IPS DF 19.7 (cell line): ENCODE data around the gene DHRSX.
"Not testable (repeated sequence)": the region's sequence is repeated elsewhere in the genome, so short reads cannot be mapped to it uniquely, and the experiment has no call there.

Source experiments
- DNase-seq: peaks from one replicate; pipeline ENCODE4 v3.0.0-alpha.2; 2013; ENCODE audit warnings: low read depth, low spot score

Gene DHRSX

GRCh38 chrX:2427147-2427546, 73.6 kb downstream of the DHRSX start:
- no peak for DNase-seq

DNA sequence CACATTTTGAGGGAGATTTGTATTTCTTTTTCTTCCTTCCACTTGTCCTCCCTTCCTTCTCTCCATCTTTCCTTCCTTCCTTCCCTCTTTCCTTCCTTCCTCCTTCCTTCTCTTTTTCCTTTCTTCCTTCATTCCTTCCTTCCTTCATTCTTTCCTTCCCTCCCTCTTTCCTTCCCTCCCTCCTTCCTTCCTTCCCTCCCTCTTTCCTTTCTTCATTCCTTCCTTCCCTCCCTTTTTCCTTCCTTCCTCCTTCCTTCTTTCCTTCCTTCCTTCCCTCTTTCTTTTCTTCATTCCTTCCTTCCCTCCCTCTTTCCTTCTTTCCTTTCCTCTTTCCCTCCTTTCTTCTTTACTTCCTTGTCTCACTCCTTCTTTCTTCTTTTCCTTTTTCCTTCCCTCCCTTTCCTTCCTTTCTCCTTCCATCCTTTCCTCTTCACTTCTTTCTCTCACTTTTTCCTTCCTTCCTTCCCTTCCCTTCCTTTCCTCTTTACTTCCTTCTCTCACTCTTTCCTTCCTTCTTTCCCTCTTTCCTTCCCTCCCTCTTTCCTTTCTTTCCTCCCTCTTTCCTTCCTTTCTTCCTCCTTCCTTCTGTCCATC, 74.4 kb downstream of the DHRSX start:
- DNase-seq: no peak

DNA sequence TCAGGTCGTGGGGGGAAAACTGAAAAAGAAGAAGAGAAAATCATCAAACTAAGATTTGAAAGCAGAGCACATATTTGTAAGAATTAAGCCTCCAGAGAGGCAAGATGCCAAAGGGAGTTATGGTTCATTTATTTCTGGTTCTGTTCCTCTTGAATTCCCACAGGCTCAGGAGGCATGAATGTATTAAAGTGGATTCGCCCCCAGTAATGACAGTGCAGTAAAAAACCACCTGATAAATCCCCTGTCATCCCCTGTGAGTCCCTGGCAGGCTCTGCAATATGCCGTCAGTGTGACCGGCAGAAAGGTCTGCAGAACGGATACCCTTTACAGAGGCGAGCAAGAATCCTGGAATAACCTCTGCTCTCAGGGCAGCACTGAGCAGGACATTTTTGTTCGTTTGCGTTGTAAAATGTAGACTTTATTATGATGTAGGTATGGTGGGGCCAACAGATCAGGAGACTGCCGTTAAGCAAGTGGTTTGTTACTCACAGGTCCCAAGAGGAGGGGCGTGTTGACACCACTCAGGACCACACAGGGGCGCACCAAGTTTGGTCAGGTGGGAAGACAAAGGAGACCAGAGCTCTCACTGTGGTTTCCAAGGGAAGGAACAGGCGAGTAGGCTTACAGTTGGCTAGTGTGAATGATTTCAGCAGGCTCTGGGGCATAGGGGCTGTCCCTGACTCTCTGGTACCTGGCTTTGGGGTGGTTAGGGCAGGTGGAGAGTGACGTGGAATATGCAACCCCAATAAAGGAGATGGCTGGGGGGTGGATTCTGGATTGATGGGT, 75.3 kb downstream of the DHRSX start:
- no peak for DNase-seq

GRCh38 chrX:2424317-2424716, 76.5 kb downstream of the DHRSX start:
- DNase-seq: no peak

DNA sequence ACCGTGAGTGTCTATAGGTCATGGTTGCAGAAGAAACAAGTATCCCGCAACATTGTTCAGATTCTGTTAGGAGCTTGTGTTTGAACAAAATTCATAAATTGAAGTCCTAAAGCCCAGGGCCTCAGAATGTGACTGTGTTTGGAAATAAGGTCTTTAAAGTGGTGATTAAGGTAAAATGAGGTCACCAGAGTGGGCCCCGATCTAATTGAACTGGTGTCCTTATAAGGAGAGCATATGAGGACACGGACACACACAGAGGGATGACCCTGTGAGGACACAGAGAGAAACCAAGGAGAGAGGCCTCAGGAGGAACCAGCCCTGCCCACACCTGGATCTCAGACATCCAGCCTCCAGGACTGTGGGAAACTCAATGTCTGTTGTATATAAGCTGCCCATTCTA, 76.9 kb downstream of the DHRSX start:
- DNase-seq: no peak

DNA sequence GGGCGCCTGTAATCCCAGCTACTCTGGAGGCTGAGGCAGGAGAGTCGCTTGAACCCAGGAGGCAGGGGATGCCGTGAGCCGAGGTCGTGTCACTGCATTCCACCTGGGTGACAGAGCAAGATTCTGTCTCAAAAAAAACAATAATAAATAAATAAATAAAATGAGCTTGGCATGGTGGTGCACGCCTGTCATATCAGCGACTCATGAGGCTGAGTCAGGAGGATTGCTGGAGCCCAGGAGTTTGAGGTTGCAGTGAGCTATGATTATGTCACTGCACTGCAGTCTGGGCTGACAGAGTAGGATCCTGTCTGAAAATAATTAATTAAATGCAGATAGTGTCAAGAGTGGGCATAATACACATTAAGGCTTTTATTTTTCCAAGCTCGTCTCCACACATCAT, 77.5 kb downstream of the DHRSX start:
- DNase-seq: no peak

- not testable (repeated sequence) for DNase-seq
These were observed 81.4 kb downstream of the DHRSX start for GRCh38 chrX:2419418-2419817.

- DNase-seq: no peak
These were observed 82.8 kb downstream of the DHRSX start for GRCh38 chrX:2418000-2418399.

GRCh38 chrX:2416851-2417604, 83.7 kb downstream of the DHRSX start:
- no peak for DNase-seq

DNA sequence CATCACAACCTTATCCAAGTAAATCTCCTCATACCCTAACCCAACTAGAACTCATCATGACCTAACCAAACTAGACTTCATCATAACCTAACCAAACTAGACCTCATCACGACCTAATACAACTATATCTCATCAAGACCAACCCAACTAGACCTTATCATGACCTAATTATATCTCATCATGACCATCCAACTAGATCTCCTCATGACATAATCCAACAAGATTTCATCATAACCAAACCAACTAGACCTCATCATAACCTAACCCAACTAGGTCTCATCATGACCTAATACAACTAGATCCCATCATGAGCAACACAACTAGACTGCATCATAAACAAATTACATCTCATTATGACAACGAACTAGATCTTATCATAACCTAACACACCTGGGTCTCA, 86.4 kb downstream of the DHRSX start:
- DNase-seq: no peak

DNA sequence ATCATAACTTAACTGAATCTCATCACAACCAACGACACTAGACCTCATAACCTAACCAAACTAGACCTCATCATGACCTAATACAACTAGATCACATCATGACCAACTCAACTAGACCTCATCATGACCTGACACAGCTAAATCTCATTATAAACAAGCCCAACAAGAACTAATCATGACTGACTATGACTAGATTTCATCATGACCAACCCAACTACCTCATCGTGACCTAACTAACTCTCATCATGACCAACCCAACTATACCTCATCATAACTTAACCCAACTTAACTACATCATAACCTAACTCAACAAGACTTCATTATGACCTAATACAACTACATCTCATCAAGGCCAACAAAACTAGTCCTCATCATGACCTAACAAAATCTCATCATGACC, 86.8 kb downstream of the DHRSX start:
- no peak for DNase-seq

- DNase-seq: no peak
These were observed 88.6 kb downstream of the DHRSX start for GRCh38 chrX:2412131-2412530.

- DNase-seq: no peak
These were observed 90.3 kb downstream of the DHRSX start for GRCh38 chrX:2410279-2411020.

GRCh38 chrX:2409796-2410195, 91.0 kb downstream of the DHRSX start:
- DNase-seq: no peak

DNA sequence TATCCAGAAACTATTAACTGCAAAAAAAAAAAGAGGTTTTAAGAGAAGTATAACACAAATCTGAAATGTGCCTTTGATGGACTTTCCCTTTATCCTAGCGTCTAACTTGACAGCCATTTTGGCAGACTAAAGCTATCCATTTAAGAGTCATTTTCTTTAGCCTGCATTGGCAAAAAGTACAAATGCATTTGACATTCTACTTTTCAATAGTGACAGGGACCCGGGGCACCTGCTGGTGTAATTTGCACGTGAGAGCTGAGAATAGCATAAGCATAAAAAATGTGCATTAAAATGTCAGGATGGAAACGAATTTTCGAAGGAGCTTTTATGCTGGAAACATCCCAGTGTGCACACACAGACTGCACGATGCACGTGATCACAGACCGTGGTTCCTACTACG, 91.9 kb downstream of the DHRSX start:
- no peak for DNase-seq

DNA sequence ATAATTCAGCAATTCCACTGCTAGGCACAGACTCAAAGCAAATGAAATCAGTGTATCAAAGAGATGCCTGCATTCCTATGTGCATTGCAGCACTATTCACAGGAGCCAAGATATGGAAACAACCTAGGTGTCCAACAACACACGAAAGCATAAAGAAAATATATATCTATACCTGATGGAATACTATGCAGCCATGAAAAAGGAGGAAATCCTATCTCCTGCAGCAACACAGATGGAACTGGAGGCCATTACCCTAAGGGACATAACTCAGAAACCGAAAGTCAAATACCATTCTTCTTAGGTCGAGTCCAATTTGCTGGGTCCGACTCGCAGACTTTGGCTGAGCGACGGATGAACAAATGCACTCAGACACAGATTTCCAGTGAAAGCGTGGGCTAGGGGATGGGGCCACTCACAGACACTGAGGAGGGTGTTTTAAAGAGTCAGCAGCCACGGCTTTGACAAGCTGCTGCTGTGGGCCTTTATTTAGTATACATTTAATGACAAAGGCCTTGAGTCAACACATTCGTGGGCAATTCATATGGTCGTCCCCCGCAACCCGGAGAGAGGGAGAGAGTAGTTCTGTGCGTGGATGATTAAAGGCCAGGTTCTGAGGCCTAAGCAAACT, 93.8 kb downstream of the DHRSX start:
- DNase-seq: no peak

DNA sequence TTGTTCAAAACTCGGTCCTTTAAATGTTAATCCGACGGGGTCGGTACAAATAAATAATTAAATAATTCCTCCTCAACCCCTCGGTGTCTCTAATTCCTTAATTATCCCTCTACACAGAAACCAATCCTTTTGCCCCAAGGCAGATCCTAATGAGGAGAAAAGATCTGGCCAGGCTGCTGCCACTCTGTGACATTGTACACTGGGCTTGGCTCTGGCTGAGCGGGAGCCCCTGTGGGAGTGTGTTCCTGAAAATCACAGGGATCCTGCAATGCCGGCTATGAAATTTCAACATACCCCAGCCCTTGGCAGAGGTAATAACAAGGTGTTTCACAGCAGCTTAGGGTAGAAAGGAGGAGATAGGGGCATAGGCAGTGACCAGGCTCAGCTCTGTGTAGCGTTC, 96.0 kb downstream of the DHRSX start:
- no peak for DNase-seq

DNA sequence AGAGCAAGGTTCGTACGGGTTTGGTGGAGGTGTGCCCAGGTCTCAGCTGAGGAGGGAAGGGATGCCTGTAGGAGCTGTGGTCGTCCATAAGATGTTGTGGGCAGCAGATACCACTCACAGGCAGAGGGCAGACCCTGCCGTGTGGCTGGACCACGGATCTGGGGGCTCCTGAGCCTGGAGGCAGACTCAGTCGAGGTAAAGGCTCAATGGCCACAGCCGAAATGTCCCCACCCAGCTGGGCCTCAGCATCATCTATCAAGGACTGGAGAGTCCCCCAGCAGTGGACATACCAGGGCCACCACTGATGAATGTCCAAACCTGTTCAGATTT, 98.5 kb downstream of the DHRSX start:
- no peak for DNase-seq

GRCh38 chrX:2401590-2402360, 99.0 kb downstream of the DHRSX start:
- DNase-seq: no peak

DNA sequence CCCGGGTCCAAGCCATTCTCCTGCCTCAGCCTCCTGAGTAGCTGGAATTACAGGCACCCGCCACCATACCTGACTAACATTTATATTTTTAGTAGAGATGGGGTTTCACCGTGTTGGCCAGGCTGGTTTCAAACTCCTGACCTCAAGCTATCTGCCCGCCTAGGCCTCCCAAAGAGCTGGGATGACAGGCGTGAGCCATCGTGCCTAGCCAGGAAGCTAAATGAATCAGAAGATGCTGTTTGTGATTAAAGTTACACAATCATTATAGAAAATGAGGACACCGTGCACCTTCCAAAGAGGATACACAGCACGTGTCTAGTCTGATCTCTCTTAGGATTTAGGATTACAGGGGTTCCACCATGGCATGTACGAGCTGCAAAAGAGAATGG, 99.6 kb downstream of the DHRSX start:
- DNase-seq: no peak

- no peak for DNase-seq
These were observed 102.6 kb downstream of the DHRSX start for GRCh38 chrX:2398064-2398656.
